ENCODE results near the gene CDH24. TPM values are rescaled to one million over a fixed set of nuclear protein-coding genes. Genes with fewer than 3 reads are reported as not detected.
A peak's percentile ranks its signal among the peaks of the same experiment; 100 is the strongest.

The CDH24 gene
- total and polyA plus RNA-seq, 2 of the 13 experiments (the other 11 are each of a cell fraction or from before 2014, with no cell fraction given), result 0.69 to 0.99 TPM

DNA sequence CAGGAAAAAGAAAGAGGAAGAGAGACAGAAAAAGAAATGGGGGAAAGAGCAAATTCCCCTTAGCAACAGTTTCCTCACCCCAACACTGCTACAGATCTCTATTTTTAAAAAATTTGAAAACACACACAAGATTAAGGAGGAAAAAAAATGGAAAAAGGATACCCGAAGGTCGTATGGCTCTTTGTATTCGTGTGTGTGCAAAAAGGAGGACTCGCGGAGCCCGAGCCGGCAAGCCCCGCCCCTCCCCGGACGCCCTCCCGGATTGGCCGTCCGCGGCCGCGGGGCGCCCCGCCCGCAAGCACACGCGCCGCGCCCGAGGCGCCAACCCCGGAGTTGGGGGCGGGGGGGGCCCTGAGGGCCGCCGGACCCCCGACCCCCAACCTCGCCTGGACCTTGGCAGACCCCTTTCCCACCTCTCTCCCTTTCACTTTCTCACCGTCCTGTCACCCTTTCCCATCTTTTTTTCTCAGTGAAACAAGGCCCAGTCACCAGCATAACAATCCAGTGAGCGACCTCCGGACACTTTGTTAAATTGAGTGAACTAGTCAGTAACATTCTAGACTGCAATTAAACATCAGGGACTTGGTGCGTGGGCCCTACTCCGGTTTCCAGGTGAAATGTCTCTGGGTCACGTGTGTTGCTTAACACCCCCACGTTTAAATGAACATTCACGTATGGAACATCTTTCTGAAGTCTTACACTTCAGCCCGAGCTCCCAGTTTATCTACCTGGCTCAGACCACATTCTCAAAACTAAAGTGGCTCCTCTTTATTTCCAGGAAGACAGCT lies 47.2 kb downstream of the CDH24 start, which contains the start of gene C14orf93 (continued):
- TF ChIP-seq RBM22 (optimal IDR thresholded peaks at IDR 0.05; ENCODE audit: low read length) (no peak), ZNF7 (CRISPR knock-in tag; IDR thresholded peaks at IDR 0.05) (no peak), POLR2AphosphoS2 (IDR thresholded peaks at IDR 0.05; ENCODE audit: low read depth, low read length) (no peak), PHF21A (CRISPR knock-in tag; IDR thresholded peaks at IDR 0.05) (no peak), ZUFSP (CRISPR knock-in tag; IDR thresholded peaks at IDR 0.05; ENCODE audit: borderline replicate concordance) (no peak), BRCA1 (CRISPR knock-in tag; IDR thresholded peaks at IDR 0.05) (no peak), ELF4 (CRISPR knock-in tag; IDR thresholded peaks at IDR 0.05; ENCODE audit: borderline replicate concordance) (peak; percentile 31; the same call in 1 of the 2 replicates), ZMYM2 (CRISPR knock-in tag; IDR thresholded peaks at IDR 0.05) (no peak), ZNF280B (CRISPR knock-in tag; IDR thresholded peaks at IDR 0.05; ENCODE audit: borderline replicate concordance) (no peak), ZNF720 (CRISPR knock-in tag; IDR thresholded peaks at IDR 0.05) (no peak), IKZF1 (IDR thresholded peaks at IDR 0.05) (no peak), SIX1 (CRISPR knock-in tag; IDR thresholded peaks at IDR 0.05; ENCODE audit: borderline replicate concordance) (peak; percentile 11; the same call in 1 of the 2 replicates), ATF3 (CRISPR knock-in tag; IDR thresholded peaks at IDR 0.05) (no peak), NCOA2 (CRISPR knock-in tag; IDR thresholded peaks at IDR 0.05) (no peak), ZNF724P (CRISPR knock-in tag; IDR thresholded peaks at IDR 0.05; ENCODE audit: borderline replicate concordance) (no peak; the same call in 1 of the 2 replicates), MTF1 (CRISPR knock-in tag; IDR thresholded peaks at IDR 0.05) (no peak), ZNF441 (CRISPR knock-in tag; IDR thresholded peaks at IDR 0.05; ENCODE audit: borderline replicate concordance) (peak; percentile 86; the same call in 1 of the 2 replicates)
- TF ChIP-seq, protein P1, sequence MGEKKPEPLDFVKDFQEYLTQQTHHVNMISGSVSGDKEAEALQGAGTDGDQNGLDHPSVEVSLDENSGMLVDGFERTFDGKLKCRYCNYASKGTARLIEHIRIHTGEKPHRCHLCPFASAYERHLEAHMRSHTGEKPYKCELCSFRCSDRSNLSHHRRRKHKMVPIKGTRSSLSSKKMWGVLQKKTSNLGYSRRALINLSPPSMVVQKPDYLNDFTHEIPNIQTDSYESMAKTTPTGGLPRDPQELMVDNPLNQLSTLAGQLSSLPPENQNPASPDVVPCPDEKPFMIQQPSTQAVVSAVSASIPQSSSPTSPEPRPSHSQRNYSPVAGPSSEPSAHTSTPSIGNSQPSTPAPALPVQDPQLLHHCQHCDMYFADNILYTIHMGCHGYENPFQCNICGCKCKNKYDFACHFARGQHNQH (CRISPR knock-in tag; IDR thresholded peaks at IDR 0.05), result peak; percentile 24; the same call in 1 of the 2 replicates
- TF ChIP-seq, protein P2, sequence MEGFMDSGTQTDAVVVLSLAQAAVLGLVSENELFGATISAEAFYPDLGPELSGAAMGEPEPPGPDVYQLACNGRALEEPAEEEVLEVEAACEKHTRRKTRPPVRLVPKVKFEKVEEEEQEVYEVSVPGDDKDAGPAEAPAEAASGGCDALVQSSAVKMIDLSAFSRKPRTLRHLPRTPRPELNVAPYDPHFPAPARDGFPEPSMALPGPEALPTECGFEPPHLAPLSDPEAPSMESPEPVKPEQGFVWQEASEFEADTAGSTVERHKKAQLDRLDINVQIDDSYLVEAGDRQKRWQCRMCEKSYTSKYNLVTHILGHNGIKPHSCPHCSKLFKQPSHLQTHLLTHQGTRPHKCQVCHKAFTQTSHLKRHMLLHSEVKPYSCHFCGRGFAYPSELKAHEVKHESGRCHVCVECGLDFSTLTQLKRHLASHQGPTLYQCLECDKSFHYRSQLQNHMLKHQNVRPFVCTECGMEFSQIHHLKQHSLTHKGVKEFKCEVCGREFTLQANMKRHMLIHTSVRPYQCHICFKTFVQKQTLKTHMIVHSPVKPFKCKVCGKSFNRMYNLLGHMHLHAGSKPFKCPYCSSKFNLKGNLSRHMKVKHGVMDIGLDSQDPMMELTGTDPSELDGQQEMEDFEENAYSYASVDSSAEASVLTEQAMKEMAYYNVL (CRISPR knock-in tag; IDR thresholded peaks at IDR 0.05; ENCODE audit: borderline replicate concordance), result peak; percentile 50; the same call in 1 of the 2 replicates
- TF ChIP-seq, protein P3, sequence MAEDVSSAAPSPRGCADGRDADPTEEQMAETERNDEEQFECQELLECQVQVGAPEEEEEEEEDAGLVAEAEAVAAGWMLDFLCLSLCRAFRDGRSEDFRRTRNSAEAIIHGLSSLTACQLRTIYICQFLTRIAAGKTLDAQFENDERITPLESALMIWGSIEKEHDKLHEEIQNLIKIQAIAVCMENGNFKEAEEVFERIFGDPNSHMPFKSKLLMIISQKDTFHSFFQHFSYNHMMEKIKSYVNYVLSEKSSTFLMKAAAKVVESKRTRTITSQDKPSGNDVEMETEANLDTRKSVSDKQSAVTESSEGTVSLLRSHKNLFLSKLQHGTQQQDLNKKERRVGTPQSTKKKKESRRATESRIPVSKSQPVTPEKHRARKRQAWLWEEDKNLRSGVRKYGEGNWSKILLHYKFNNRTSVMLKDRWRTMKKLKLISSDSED (CRISPR knock-in tag; IDR thresholded peaks at IDR 0.05), result no peak
